GM12878 (cell line): ENCODE data around the gene FOXK1. TPM values are rescaled to one million over a fixed set of nuclear protein-coding genes. Genes with fewer than 3 reads are reported as not detected.

ENCODE experiments used
- BACH1 ChIP-seq: fragments of 450-650 bp; IDR thresholded peaks from 2 replicates; pipeline ENCODE4 v1.6.1; 2017; ENCODE audit warnings: mild to moderate bottlenecking, borderline replicate concordance
- BMI1 ChIP-seq: fragments of 450-650 bp; IDR thresholded peaks from 2 replicates; pipeline ENCODE4 v1.6.1; 2016; ENCODE audit warnings: mild to moderate bottlenecking, moderate library complexity, borderline replicate concordance
- CHD2 ChIP-seq: IDR thresholded peaks from 2 replicates; pipeline ENCODE4 v1.6.1; 2011; ENCODE audit warnings: low read depth, low read length, improper control_type of control experiment, borderline replicate concordance
- ESRRA ChIP-seq: IDR thresholded peaks from 2 replicates; pipeline ENCODE4 v1.6.1; 2012; ENCODE audit warnings: mild to moderate bottlenecking, low read length, improper control_type of control experiment
- GATAD2B ChIP-seq: fragments of 450-650 bp; conservative IDR thresholded peaks from 2 replicates; pipeline ENCODE4 v1.6.1; 2017; ENCODE audit warnings: low read depth, mild to moderate bottlenecking, moderate library complexity
- MXI1 ChIP-seq: fragments of 150-350 bp; IDR thresholded peaks from 2 replicates; pipeline ENCODE4 v1.6.1; 2011; ENCODE audit warnings: low read depth, mild to moderate bottlenecking, inconsistent platforms, low read length, improper control_type of control experiment
- NBN ChIP-seq: fragments of 450-650 bp; IDR thresholded peaks from 2 replicates; pipeline ENCODE4 v1.6.1; 2016
- RB1 ChIP-seq: fragments of 450-650 bp; formaldehyde crosslinking; IDR thresholded peaks from 2 replicates; pipeline ENCODE4 v1.6.1; 2017; ENCODE audit warnings: mild to moderate bottlenecking, borderline replicate concordance
- SRF ChIP-seq, 2 experiments: IDR thresholded peaks; 2 replicates each; pipeline ENCODE4 v1.6.1; 2011; ENCODE audit warnings: low read depth in 2 of 2, low read length in 2 of 2, mild to moderate bottlenecking in 1 of 2, moderate library complexity in 1 of 2
- SUZ12 ChIP-seq: fragments of 200-600 bp; sonication (generic); IDR thresholded peaks from one replicate; pipeline ENCODE4 v1.6.1; 2018; ENCODE audit warnings: antibody characterized with exemption, mild to moderate bottlenecking; ENCODE audit not compliant: unreplicated experiment
- TARDBP ChIP-seq: IDR thresholded peaks from 2 replicates; pipeline ENCODE4 v1.6.1; 2016; ENCODE audit warnings: borderline replicate concordance
- ZBTB4 ChIP-seq: fragments of 450-650 bp; formaldehyde crosslinking; IDR thresholded peaks from 2 replicates; pipeline ENCODE4 v1.4.0; 2022; ENCODE audit warnings: mild to moderate bottlenecking, moderate library complexity
- ZNF592 ChIP-seq: fragments of 450-650 bp; IDR thresholded peaks from 2 replicates; pipeline ENCODE4 v1.6.1; 2017; ENCODE audit warnings: mild to moderate bottlenecking, moderate library complexity
- polyA plus RNA-seq, 11 experiments: library from polyadenylated mRNA; depleted of rRNA in 4 of 11; unstranded in 6 of 11; stranded (reverse) in 5 of 11; fragments of >200 nt; fragmentation: Nextera tagmentation in 4 of 11; fragmentation: Illumina TruSeq in 1 of 11; extraction: Ambion mirVana in 4 of 11; extraction: Trizol in 1 of 11; gene quantifications; 1 replicate in 1 of 11; 2 replicates in 10 of 11; pipeline versions ENCODE4 v1.2.1 to v1.2.3, GENCODE V29; 2011 to 2016; ENCODE audit warnings: inconsistent platforms in 2 of 11, missing spikeins in 2 of 11, low read depth in 1 of 11
- total RNA-seq, 4 experiments: library from RNA; depleted of rRNA in 3 of 4; stranded (reverse); fragments of >200 nt in 3 of 4; fragmentation: Illumina TruSeq in 1 of 4; extraction: Trizol in 1 of 4; gene quantifications; 2 replicates each; pipeline versions ENCODE4 v1.2.1 to v1.2.3, GENCODE V29; 2013 to 2021
- TF ChIP-seq, protein P1 (sequence below): fragments of 450-650 bp; IDR thresholded peaks from 2 replicates; pipeline ENCODE4 v1.6.1; 2017; ENCODE audit warnings: mild to moderate bottlenecking, low read depth, inconsistent platforms; ENCODE audit not compliant: poor library complexity, severe bottlenecking
- TF ChIP-seq, protein P2 (sequence below): fragments of 450-650 bp; IDR thresholded peaks from 2 replicates; pipeline ENCODE4 v1.6.1; 2017; ENCODE audit warnings: mild to moderate bottlenecking, moderate library complexity

FOXK1 gene
- total and polyA plus RNA-seq, 10 of the 15 experiments (the other 5 are each of a cell fraction or from before 2014, with no cell fraction given): 0.24 to 31.8 (median 4.5) TPM

- TF ChIP-seq SUZ12 (no peak), MXI1 (0 out of 2 replicates have a peak, but pooled peaks have one; percentile 48), RB1 (peak; percentile 85; the same call in 1 of the 2 replicates), ESRRA (no peak), BACH1 (peak; percentile 81), ZBTB4 (CRISPR knock-in tag) (no peak), NBN (no peak), BMI1 (no peak), TARDBP (no peak), SRF (IDR thresholded peaks at IDR 0.05; ENCODE audit: low read depth in 2 of 2, low read length in 2 of 2) (peak in 1 of 2 experiments; percentile 13; a peak in 1 of 4 replicates), GATAD2B (peak; percentile 61), ZNF592 (no peak), CHD2 (peak; percentile 48; the same call in 1 of the 2 replicates)
- TF ChIP-seq, protein P1, sequence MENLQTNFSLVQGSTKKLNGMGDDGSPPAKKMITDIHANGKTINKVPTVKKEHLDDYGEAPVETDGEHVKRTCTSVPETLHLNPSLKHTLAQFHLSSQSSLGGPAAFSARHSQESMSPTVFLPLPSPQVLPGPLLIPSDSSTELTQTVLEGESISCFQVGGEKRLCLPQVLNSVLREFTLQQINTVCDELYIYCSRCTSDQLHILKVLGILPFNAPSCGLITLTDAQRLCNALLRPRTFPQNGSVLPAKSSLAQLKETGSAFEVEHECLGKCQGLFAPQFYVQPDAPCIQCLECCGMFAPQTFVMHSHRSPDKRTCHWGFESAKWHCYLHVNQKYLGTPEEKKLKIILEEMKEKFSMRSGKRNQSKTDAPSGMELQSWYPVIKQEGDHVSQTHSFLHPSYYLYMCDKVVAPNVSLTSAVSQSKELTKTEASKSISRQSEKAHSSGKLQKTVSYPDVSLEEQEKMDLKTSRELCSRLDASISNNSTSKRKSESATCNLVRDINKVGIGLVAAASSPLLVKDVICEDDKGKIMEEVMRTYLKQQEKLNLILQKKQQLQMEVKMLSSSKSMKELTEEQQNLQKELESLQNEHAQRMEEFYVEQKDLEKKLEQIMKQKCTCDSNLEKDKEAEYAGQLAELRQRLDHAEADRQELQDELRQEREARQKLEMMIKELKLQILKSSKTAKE: no peak
- TF ChIP-seq, protein P2, sequence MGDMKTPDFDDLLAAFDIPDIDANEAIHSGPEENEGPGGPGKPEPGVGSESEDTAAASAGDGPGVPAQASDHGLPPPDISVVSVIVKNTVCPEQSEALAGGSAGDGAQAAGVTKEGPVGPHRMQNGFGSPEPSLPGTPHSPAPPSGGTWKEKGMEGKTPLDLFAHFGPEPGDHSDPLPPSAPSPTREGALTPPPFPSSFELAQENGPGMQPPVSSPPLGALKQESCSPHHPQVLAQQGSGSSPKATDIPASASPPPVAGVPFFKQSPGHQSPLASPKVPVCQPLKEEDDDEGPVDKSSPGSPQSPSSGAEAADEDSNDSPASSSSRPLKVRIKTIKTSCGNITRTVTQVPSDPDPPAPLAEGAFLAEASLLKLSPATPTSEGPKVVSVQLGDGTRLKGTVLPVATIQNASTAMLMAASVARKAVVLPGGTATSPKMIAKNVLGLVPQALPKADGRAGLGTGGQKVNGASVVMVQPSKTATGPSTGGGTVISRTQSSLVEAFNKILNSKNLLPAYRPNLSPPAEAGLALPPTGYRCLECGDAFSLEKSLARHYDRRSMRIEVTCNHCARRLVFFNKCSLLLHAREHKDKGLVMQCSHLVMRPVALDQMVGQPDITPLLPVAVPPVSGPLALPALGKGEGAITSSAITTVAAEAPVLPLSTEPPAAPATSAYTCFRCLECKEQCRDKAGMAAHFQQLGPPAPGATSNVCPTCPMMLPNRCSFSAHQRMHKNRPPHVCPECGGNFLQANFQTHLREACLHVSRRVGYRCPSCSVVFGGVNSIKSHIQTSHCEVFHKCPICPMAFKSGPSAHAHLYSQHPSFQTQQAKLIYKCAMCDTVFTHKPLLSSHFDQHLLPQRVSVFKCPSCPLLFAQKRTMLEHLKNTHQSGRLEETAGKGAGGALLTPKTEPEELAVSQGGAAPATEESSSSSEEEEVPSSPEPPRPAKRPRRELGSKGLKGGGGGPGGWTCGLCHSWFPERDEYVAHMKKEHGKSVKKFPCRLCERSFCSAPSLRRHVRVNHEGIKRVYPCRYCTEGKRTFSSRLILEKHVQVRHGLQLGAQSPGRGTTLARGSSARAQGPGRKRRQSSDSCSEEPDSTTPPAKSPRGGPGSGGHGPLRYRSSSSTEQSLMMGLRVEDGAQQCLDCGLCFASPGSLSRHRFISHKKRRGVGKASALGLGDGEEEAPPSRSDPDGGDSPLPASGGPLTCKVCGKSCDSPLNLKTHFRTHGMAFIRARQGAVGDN: peak; percentile 83
Observed at GRCh38 chr7:4681886-4682620, at the start of gene FOXK1 (continued).
